GM12874 (cell line): ENCODE measurements around the gene IGFL4.

Experiments
- CTCF ChIP-seq: IDR thresholded peaks from 2 replicates; pipeline ENCODE4 v1.5.1; 2011; ENCODE audit warnings: low read depth, mild to moderate bottlenecking, control low read depth, low read length, moderate library complexity; ENCODE audit not compliant: insufficient read depth

Gene IGFL4

GRCh38 chr19:46040125-46040524 lies 677 bp downstream of the IGFL4 start:
- no peak for TF ChIP-seq CTCF

- TF ChIP-seq CTCF: no peak
Measured at GRCh38 chr19:46036744-46037128, 4.1 kb downstream of the IGFL4 start.

GRCh38 chr19:46035986-46036743 lies 4.6 kb downstream of the IGFL4 start:
- TF ChIP-seq CTCF: no peak

- no peak for TF ChIP-seq CTCF
Measured at GRCh38 chr19:46035546-46035945, 5.3 kb downstream of the IGFL4 start.

- TF ChIP-seq CTCF: no peak
Measured at GRCh38 chr19:46033401-46033800, 7.4 kb downstream of the IGFL4 start.

GRCh38 chr19:46032597-46033025 lies 8.2 kb downstream of the IGFL4 start:
- no peak for TF ChIP-seq CTCF

GRCh38 chr19:46031781-46032596 lies 8.8 kb downstream of the IGFL4 start:
- no peak for TF ChIP-seq CTCF
